HG02885 (cell line): ENCODE data around the gene GUK1.

Experiments used
- ATAC-seq: cut with Tn5 transposase; IDR thresholded peaks from one replicate; pipeline ENCODE4 v1.9.1; 2021; ENCODE audit warnings: mild to moderate bottlenecking; ENCODE audit not compliant: unreplicated experiment, poor library complexity

Gene GUK1

DNA sequence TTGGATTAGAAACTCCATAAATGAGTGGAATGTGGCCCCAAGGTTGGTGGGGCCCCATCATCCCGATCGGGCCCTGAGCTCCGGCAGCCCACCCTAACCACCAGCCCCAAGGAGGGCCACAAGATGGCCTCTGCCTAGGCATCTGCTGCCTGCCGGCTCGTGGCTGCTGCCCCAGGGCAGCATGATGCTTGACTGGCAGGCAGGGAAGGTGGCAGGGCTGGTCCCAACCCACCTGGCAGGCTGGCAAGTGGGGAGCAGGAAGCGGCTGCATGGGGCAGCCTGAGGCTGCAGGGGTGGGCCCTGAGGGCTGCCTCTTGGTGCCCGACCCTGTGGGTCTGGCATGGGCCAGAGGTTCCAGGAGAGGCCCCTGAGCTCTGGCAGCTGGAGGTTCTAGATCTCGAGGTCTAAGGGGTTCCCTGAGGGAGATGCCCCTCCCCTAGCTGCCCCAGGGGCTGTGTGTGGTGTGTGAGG is 8.9 kb downstream of the GUK1 start:
- ATAC-seq = no peak

DNA sequence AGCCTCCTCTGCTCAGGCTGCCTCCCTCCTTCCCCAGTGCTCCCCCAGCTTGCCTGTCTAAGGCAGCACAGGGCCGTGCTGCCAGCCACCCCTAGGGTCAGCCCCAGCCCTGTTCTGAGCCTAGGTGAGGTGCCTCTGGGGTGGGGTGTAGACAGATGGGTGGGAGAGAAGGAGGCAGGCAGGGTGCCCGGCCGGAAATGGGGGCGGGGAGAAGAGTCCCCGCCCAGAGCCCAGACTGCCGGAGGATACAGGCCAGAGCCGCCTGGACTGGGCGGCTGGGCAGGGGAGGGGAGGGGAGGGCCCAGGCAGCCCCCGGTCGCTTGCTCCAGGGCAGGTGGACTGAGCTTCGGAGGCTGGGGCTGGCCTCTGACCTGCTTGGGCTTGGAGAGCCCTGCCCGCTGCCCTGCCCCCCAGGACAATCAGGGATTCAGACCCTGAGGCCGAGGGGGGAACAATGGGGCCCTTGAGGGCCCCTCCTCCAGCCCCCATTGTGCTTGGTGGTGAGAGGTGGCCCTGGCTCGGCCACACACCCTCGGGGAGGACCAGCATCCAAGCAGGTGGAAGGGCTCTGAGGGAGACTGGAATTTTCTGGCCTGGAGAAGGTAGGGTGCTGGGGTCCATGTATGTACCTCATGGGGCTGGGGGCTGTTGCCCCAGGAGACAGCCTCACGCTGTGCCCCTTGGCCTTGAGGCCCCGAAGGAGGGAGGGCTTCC is 9.5 kb downstream of the GUK1 start, which contains the start of gene GJC2:
Gene GJC2, plus strand, starts transcription at position 525 of the 714 bp plus-strand sequence. CDS start 7,829 bp downstream, outside the sequence.
- no peak for ATAC-seq

DNA sequence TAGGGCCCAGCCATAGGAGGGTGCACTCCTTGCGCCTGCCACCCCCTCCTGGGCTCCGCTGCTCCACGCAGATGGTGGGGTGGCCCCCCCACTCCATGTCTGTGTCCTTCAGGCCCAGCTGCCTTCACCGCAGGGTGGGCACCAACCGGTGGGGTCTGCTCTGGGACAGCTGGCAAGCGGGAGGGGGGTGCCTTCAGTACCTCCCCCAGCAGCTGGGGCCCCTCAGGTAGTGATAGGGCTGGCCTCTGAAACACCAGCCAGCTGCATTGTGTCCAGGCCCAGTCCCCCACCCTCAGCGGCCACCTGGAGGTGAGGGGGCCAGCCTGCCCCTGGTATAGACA is 10.0 kb downstream of the GUK1 start:
- ATAC-seq = no peak

DNA sequence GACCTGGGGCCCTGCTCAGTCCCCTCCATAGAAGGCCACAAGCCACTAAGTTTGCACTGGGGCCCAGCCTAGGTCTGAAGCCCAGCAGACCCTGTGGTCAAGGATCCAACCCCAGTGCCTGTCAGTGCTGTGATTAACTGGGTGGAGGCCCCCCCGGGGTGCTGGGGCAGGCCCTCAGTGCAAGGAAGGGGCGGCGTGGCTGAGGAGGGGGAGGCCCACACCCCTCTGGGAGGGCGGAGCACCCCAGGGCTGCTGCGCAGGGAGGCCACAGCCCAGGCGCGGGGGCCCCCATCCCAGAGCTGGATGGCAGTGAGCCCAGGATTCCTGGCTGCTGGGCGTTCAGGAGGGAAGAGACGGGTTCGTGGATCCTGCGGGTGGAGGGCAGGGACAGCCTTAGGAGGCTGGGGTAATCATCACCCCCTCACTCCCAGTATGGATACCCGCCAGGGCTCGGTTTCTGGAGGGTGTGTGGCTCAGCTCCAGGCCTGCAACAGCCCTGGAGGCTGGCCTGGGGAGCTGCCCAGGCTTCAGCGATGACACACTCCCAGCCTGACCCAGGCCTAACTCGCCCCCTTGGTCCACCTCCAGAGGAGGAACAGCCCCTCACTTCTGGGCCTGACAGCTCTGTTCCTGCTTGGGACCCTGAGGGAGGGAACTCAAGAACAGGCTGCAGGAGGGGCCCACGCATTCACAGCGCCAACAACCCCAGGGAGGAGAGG is 10.5 kb downstream of the GUK1 start:
- ATAC-seq = no peak

DNA sequence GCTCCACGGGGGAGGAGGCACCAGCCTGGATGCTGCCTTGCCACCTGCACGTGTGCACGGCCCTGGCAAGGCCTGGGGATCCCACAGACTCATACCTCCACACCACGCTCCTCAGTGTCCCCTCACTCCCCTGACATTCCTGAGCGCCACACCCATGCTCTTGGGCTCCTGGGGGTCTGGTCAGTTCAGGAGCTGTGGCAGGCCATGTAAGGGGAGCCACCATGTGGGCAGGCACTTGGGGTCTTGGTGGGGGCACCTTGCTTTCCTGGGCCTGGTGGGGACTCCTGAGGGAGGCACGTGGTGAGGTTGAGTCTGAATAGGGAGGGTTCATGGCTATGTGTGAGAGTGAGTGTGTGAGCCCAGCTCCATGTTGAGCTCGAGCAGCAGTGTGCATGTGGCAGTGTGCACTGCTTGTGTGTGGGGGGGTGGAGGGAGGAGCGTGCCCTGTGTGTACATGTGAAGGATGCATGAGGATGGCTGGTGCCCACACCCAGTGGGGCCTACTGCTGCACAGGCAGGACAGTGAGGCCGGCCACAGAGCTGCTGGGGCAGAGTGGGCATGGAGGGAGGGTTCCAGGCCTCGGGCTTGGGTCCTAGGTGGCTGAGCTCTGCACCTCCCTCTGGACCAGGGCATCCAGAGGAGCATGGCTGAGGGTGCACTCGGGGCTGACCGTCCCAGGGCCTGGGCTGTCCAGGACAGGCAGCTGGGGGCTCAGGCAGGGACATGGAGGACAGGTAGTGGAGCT is 11.3 kb downstream of the GUK1 start:
- ATAC-seq = no peak

DNA sequence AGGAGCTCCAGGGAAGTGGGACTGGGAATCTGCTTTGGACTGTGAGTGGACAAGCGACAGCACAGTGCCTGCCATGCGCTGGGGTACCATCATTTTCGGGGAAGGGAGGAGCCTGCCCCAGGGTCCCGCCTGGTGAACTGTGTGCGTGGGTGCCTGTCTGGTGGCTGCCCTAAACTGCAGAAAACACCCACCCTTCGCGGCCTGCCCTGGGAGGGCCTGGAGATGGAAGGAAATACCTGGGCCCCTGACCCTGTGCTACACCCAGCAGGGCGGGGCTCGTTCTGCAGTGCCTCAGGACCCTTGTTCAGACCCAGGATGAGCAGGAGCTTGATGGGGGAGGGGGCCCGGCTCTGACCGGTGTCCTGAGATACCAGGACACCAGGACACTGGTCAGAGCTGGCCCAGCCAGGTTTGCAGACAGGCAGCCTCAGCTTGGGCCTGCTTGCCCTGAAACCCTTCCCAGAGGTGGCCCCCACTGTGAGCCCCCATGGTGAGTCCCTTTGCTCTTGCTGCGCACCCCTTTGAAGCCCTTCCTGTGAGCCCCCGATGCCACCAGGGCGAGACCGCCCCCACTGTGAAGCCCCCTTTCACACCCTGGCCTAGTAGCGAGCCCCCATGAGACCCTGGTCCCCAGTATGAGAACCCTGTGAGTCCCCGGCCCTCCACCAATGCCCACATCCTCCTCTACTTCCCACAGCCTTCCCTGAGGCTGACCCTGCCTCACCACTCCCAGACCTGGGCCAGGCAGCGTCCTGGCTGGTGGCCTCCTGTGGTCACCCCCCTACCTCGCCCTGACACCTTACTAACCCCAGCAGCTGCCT is 12.2 kb downstream of the GUK1 start:
- ATAC-seq = no peak

DNA sequence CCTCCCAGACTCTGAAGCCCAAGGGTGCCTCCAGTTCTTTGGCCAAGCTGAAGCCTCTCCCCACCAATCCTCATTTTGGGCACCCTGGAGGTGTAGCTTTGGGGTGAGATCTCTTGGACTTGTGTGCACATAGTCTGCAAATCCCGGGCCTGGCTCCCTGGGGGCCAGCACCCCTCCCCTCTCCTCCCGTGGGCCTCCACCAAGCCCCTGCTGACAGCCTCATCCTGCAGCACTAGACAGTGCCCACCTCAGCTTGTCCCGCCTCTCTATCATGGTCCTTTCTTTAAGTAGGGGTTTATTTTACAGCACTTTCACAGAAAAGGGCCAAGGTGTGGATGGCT is 12.8 kb downstream of the GUK1 start:
- ATAC-seq = no peak

DNA sequence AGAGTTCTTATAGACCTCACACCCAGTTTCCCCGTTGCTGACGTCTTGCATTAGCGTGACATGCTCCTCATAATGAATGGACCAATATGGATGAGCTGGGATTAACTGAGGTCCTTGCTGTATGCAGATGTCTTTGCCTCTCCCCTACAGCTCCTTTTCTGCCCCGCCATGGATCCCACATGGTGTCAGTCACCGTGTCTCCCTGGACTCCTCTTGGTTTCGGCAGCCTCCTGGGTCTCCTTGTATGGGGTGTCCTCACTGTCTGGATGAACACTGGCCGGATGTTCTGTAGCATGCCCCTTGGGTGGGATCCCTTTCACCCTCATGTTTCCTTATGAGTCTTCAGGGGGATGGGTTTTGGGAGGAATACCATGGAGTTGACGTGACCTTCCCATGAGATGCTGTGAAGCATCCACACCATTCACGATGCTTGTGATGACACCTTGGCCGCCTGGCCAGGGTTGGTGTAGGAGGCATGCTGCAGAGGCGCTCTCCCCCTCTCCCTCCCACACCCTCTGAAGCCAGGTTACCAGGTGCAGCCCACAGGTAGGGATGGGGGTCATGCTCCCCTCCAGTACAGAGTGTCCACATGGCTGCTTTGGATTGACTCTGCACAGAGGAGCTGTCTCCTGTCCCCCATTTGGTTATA is 14.1 kb downstream of the GUK1 start:
- no peak for ATAC-seq

DNA sequence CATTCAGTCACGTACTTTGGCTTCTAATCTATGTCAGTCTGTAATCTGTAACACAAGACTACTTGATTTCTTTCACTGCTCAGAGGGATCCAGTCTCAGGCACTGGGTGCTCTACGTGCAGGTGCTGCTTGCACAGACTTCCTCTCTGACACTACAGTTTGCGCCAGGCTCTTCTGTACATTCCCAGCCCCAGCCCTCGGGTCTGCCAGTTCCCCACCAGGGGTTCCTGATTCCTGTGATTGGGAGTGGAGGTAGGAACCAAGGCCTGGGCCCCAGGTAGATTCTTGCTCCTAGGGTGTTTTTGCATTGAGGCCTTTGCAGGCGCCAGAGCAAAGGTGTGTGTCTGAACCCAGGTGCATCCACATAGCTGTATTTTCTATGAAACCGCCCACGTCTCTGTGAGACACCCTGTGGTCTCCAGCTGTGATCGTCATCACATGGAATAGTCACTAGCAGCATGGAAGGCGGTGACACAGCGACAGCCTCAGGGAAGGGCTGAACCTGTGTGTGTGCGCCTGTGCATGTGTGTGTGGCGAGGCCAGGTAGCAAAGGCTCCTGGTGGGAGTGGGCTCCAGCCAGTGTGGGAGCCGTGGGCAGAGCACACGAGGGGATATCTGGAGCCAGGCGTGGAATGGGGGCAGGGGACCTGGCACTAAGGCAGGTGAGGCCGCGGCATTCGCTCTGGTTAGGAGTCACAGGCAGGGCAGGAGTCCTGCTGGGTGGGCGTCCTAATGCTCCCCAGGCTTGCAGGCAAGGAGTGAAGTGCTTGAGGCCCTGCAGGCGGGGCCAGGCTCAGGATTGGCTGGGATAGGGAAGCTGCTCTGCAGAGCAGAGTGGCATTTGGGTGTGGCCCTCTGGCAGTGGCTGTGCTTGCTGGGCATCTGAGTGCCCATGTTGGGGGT is 14.8 kb downstream of the GUK1 start:
- ATAC-seq = no peak

DNA sequence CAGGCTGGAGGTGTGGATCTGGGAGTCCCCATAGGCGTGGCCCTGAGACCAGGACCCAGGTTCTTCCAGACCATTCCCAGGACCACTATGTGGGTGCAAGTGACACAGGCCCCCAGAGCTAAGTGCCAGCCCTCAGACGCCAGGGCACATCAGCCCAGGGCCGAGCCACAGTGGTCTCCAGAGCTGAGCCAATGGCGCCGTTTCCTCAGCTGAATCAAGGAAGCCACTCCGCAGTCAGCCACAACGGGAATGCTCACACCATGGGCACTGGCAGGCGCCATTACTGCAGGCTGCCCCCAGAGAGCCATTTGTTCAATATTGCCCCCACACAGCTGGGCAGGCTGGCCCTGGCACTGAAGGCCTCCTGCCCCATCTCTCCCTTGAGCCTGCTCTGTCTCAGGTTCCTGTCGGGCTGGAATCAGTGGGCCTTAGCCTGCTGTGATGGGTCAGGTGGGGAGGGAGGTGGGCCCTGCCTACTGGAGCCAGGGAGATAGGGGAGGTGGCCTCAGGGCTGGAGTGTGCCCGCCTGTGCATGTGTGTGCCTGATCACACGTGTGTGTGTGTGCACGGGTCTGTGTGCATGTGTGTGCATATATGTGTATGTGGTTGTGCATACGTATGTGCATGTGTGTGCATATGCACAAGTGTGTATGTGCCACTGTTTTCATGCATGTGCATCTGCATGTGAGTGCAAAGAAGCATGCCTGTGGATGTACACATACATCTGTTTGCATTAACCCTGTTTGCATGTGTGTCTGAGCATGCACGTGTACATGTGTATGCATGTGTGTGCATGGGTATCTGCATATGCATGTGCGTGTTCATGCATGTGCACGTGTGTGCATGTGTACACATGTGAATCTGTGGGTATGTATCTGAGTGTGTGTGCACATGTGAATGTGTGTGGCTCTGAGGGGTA is 15.8 kb downstream of the GUK1 start:
- no peak for ATAC-seq

DNA sequence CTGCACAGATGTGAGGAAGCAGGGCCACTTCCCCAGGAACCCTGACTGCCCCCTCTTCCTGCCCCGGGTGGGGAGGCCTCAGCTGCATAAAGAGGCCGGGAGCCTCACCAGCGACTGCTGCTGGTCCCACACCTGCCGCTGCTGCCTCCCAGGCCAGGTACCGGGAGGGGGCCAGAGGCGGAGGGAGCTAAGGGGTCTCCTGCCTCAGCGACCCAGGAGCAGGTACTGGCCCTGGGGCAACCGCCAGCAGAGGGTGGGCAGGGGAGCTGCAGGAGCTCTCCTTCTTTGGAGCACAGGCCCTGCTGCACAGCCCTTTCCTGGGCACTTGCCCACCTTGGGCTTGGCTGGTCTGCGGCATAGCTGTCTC is 16.4 kb downstream of the GUK1 start:
- ATAC-seq = no peak

DNA sequence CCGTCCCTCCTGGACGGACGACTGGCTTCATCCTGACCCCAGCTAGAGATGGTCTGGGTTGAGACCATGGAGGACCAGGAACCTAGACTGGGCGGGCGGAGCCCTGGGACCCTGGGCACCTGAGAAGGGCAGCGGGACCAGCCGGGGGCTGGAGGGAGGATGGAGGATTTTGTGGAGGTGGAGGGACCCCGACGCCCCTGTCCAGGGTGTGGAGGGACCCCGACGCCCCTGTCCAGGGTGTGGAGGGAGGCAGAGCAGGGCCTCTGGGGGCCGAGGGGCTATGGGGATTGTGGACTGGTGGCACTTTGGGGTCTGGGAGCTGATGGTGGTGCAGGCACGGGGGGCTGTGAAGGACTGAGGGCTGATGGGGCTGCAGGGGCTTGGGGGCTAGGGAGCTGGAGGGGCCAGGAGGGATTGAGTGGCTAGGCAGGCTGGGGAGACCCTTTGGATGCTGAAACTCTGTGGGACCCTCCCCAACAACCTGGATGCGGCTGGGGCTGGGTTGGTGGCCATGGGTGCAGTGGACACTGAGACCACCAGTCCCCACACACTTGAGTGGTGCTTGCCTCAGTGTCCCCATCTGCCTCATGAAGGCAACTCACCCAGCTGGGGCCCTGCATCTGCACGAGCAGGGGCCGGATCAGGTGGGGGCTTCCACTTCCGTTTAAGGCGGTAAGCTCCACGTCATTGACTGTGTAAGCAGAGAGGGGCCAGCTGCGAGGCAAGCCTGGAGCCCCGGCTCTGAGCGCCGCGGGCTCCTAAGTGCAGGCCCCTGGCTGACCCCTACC is 17.1 kb downstream of the GUK1 start:
- no peak for ATAC-seq

DNA sequence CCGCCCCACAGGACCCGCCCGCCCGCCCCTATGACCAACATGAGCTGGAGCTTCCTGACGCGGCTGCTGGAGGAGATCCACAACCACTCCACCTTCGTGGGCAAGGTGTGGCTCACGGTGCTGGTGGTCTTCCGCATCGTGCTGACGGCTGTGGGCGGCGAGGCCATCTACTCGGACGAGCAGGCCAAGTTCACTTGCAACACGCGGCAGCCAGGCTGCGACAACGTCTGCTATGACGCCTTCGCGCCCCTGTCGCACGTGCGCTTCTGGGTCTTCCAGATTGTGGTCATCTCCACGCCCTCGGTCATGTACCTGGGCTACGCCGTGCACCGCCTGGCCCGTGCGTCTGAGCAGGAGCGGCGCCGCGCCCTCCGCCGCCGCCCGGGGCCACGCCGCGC is 17.6 kb downstream of the GUK1 start:
- no peak for ATAC-seq

DNA sequence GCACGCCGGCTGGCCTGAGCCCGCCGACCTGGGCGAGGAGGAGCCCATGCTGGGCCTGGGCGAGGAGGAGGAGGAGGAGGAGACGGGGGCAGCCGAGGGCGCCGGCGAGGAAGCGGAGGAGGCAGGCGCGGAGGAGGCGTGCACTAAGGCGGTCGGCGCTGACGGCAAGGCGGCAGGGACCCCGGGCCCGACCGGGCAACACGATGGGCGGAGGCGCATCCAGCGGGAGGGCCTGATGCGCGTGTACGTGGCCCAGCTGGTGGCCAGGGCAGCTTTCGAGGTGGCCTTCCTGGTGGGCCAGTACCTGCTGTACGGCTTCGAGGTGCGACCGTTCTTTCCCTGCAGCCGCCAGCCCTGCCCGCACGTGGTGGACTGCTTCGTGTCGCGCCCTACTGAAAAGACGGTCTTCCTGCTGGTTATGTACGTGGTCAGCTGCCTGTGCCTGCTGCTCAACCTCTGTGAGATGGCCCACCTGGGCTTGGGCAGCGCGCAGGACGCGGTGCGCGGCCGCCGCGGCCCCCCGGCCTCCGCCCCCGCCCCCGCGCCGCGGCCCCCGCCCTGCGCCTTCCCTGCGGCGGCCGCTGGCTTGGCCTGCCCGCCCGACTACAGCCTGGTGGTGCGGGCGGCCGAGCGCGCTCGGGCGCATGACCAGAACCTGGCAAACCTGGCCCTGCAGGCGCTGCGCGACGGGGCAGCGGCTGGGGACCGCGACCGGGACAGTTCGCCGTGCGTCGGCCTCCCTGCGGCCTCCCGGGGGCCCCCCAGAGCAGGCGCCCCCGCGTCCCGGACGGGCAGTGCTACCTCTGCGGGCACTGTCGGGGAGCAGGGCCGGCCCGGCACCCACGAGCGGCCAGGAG is 18.3 kb downstream of the GUK1 start:
- ATAC-seq = no peak

DNA sequence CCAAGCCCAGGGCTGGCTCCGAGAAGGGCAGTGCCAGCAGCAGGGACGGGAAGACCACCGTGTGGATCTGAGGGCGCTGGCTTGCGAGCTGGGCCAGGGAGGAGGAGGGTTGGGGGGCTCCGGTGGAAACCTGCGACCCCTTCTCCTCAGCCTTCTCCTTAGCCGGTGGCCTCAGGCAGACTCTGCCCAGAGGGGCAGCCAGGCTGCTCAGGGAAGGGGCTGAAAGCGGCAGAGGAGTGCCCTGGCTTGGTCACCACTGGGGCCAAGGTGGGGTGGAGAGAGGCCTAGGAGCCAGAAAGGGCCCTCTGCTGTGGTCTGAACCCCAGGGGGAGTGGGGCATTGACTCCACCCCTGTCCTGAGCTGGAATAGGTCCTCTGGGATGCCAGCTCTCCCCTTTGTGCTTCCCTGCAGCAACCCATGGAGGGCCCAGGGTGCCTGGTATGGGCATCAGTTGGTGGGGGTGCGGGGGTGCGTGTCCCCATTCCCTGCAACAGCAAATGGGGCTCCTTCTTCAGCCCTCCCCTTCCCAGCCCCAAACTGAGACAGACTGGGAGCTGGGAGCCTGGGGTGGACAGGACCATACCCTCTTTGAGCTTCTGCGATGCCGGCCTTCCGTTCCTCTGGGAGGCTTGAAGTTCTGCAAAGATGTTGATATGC is 19.1 kb downstream of the GUK1 start:
- no peak for ATAC-seq

DNA sequence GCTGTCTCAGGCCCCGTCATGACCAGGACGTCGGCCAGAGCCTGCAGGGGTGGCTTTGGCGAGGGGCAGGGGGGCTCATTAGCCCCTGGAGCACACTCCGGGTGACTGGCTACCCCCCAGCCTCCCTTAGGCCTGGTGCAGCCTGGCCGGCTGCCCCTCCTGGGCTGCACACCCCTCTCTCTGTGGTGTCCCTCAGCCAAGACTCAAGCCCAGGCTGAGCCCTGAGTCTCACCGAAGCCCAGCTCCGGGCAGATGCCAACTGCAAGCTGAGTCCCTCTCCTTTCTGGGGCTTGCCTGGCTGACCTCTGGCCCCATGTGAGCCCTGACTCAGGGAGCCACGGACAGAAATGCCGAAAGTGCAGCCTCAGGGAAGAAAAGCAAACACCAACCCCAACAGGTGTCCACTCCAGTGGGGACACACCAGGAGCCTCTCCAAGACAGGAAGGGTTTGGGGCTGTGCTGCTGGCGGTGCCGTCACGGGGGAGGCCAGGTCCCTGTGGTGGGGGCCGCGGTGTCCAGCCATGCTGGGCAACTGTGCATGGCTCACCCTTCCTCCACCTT is 20.2 kb downstream of the GUK1 start:
- no peak for ATAC-seq
